ENCODE measurements around the gene PDX1.

GRCh38 chr13:27972478-27972820, 52.6 kb downstream of the PDX1 start:
- TF ChIP-seq CTCF (IDR thresholded peaks at IDR 0.05) = no peak
- TF ChIP-seq POLR2A (IDR thresholded peaks at IDR 0.05) = no peak
- TF ChIP-seq POLR2AphosphoS5 (IDR thresholded peaks at IDR 0.05) = no peak
